HEK293T (cell line): Measurements from ENCODE around the gene ADCY2.

Experiments
- CTCF ChIA-PET: fragments of 350-600 bp; formaldehyde crosslinking; extraction: SDS; loops from one replicate; lab custom pipeline; 2021; ENCODE audit warnings: antibody characterized with exemption, inconsistent platforms; lab: Yijun Ruan, JAX
- POLR2A ChIA-PET: fragments of 350-600 bp; formaldehyde crosslinking; extraction: SDS; loops from one replicate; lab custom pipeline; 2020; ENCODE audit warnings: antibody characterized with exemption, inconsistent platforms; lab: Yijun Ruan, JAX
- DNase-seq: peaks from one replicate; pipeline ENCODE4 v3.0.0; 2012; ENCODE audit warnings: mixed read lengths; ENCODE audit errors: extremely low spot score
- ARNT ChIP-seq: fragments of 450-650 bp; IDR thresholded peaks from 2 replicates; pipeline ENCODE4 v1.6.1; 2017; ENCODE audit warnings: mild to moderate bottlenecking
- BHLHE40 ChIP-seq: fragments of 450-650 bp; IDR thresholded peaks from 2 replicates; pipeline ENCODE4 v1.6.1; 2016; ENCODE audit warnings: mild to moderate bottlenecking, moderate library complexity, borderline replicate concordance
- ELF4 ChIP-seq: fragments of 450-650 bp; IDR thresholded peaks from 2 replicates; pipeline ENCODE4 v1.6.1; 2017; ENCODE audit warnings: antibody characterized with exemption
- FOXA1 ChIP-seq: fragments of 450-650 bp; IDR thresholded peaks from 2 replicates; pipeline ENCODE4 v1.6.1; 2016; ENCODE audit warnings: mild to moderate bottlenecking
- FOXK2 ChIP-seq: fragments of 450-650 bp; IDR thresholded peaks from 2 replicates; pipeline ENCODE4 v1.6.1; 2016; ENCODE audit warnings: mild to moderate bottlenecking
- FOXM1 ChIP-seq: fragments of 450-650 bp; IDR thresholded peaks from 2 replicates; pipeline ENCODE4 v1.6.1; 2017; ENCODE audit warnings: mild to moderate bottlenecking, borderline replicate concordance
- HDGF ChIP-seq: fragments of 450-650 bp; IDR thresholded peaks from 2 replicates; pipeline ENCODE4 v1.6.1; 2017; ENCODE audit warnings: antibody characterized with exemption, borderline replicate concordance
- L3MBTL2 ChIP-seq: fragments of 450-650 bp; conservative IDR thresholded peaks from 2 replicates; pipeline ENCODE4 v1.6.1; 2016; ENCODE audit warnings: mild to moderate bottlenecking
- LEF1 ChIP-seq: fragments of 450-650 bp; IDR thresholded peaks from 2 replicates; pipeline ENCODE4 v1.6.1; 2017; ENCODE audit warnings: mild to moderate bottlenecking, borderline replicate concordance
- NFRKB ChIP-seq: fragments of 450-650 bp; IDR thresholded peaks from 2 replicates; pipeline ENCODE4 v1.6.1; 2016; ENCODE audit warnings: mild to moderate bottlenecking, moderate library complexity
- PKNOX1 ChIP-seq: fragments of 450-650 bp; IDR thresholded peaks from 2 replicates; pipeline ENCODE4 v1.6.1; 2016
- SP1 ChIP-seq: fragments of 450-650 bp; IDR thresholded peaks from 2 replicates; pipeline ENCODE4 v1.6.1; 2017
- SUZ12 ChIP-seq: fragments of 450-650 bp; IDR thresholded peaks from 2 replicates; pipeline ENCODE4 v1.6.1; 2016; ENCODE audit warnings: mild to moderate bottlenecking
- TARDBP ChIP-seq: fragments of 450-650 bp; IDR thresholded peaks from 2 replicates; pipeline ENCODE4 v1.6.1; 2016
- ZNF384 ChIP-seq: fragments of 450-650 bp; IDR thresholded peaks from 2 replicates; pipeline ENCODE4 v1.6.1; 2016

ADCY2 gene

GRCh38 chr5:7874639-7875038 is 478.7 kb downstream of the ADCY2 start:
- no peak for TF ChIP-seq HDGF
- no peak for TF ChIP-seq LEF1
- no peak for TF ChIP-seq NFRKB
- no peak for TF ChIP-seq SUZ12
- no peak for TF ChIP-seq ARNT
- DNase-seq: no peak
- CTCF ChIA-PET: interaction anchor here (0.6 kb wide), 1 partner anchor 11 kb away, joined by 3 read pairs; no protein-coding TSS in a partner anchor
- POLR2A ChIA-PET: no interaction called here

- CTCF ChIA-PET: interaction anchor here (0.6 kb wide), 1 partner anchor 10 kb away, joined by 3 read pairs; no protein-coding TSS in a partner anchor
- TF ChIP-seq L3MBTL2 (no peak), SP1 (no peak), FOXM1 (no peak), BHLHE40 (no peak), PKNOX1 (no peak), FOXK2 (no peak)
- POLR2A ChIA-PET: no interaction called here
- DNase-seq: no peak
These were observed 479.2 kb downstream of the ADCY2 start for GRCh38 chr5:7875151-7875550.

- TF ChIP-seq FOXM1: no peak
- no peak for TF ChIP-seq BHLHE40
- TF ChIP-seq FOXA1: no peak
- no peak for TF ChIP-seq ARNT
- TF ChIP-seq TARDBP: no peak
- TF ChIP-seq NFRKB: no peak
- TF ChIP-seq PKNOX1: no peak
- TF ChIP-seq ZNF384: no peak
- DNase-seq: no peak
These were observed 480.9 kb downstream of the ADCY2 start for GRCh38 chr5:7876867-7877266.

GRCh38 chr5:7877851-7878250 is 481.9 kb downstream of the ADCY2 start:
- TF ChIP-seq ARNT: no peak
- DNase-seq: no peak
- POLR2A ChIA-PET: interaction anchor here (0.8 kb wide), 1 partner anchor 9 kb away, joined by 4 read pairs; the partner anchor contains the start of genes FASTKD3 and MTRR

More at GRCh38 chr5:7876867-7877266, 480.9 kb downstream of the ADCY2 start:
- POLR2A ChIA-PET: no interaction called here
- CTCF ChIA-PET: interaction anchor here (1.9 kb wide), 1 partner anchor 10 kb away, joined by 4 read pairs; no protein-coding TSS in a partner anchor

GRCh38 chr5:7878381-7878873 is 482.5 kb downstream of the ADCY2 start:
- ChIA-PET CTCF (no interaction called here), POLR2A (interaction anchor here (0.8 kb wide), 1 partner anchor 10 kb away, joined by 4 read pairs; the partner anchor contains the start of genes FASTKD3 and MTRR)
- no peak for DNase-seq
- no peak for TF ChIP-seq ELF4
- no peak for TF ChIP-seq TARDBP
- TF ChIP-seq ARNT: no peak
- no peak for TF ChIP-seq ZNF384
- TF ChIP-seq L3MBTL2: no peak
- TF ChIP-seq FOXK2: no peak
- TF ChIP-seq SUZ12: no peak
- TF ChIP-seq LEF1: no peak

More at GRCh38 chr5:7877851-7878250, 481.9 kb downstream of the ADCY2 start:
- CTCF ChIA-PET: no interaction called here
